Activated CD8-positive, alpha-beta memory T cell treated with anti-CD3 and anti-CD28 coated beads for 1 hour (primary cell): ENCODE results near the gene GSPT1.
"Not testable (repeated sequence)": the region's sequence is repeated elsewhere in the genome, so short reads cannot be mapped to it uniquely, and the experiment has no call there.

ENCODE experiments used
- DNase-seq, 2 donors: peaks; one replicate each; pipeline ENCODE4 v3.0.0-alpha.2; 2020; ENCODE audit warnings: low read depth in 1 of 2; ENCODE audit errors: extremely low read depth in 1 of 2

Gene GSPT1

GRCh38 chr16:11869353-11870228, 46.2 kb downstream of the GSPT1 start:
- DNase-seq, result no peak

GRCh38 chr16:11868412-11868980, 47.3 kb downstream of the GSPT1 start:
- no peak for DNase-seq

- no peak for DNase-seq
These were observed 53.3 kb downstream of the GSPT1 start for GRCh38 chr16:11862489-11862888.

- DNase-seq, result no peak
These were observed 58.6 kb downstream of the GSPT1 start for GRCh38 chr16:11857161-11857560.

DNA sequence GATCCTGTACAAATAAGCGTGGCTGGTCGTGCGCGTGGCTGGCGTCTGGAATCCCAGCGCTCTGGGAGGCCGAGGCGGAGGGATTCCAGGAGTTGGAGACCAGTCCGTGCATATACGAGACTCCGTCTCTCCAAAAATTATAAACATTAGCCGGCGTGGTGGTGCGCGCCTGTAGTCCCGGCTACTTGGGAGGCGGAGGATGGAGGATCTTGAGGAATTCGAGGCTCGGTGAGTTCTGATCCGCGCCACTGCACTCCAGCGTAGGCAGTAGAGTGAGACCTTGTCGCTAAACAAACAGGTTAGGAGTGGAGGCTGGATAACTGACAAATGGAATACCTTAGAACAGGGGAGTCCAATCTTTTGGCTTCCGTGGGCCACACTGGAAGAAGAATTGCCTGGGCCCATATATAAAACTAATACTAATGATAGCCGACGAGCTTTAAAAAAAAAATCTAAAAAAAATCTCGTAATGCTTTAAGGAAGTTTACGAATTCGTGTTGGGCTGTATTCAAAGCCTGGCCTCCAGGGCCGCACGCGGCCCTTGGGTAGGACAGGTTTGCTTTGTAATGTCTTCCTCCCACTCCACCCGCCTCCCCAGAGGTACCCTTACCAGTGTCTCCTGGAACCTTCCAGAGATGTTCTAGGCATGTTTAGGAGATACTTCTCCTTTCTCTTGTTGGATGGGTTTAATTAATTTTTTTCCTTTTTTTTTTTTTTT, 63.5 kb downstream of the GSPT1 start:
- no peak for DNase-seq

- peak; percentile 81 to 91 for DNase-seq
These were observed 64.3 kb downstream of the GSPT1 start, which contains the start of gene RSL1D1 for GRCh38 chr16:11851294-11852091. TSS of gene RSL1D1 (minus strand) at chr16:11851542. CDS start at chr16:11851512, 30 bp downstream.

GRCh38 chr16:11848842-11849241, 66.9 kb downstream of the GSPT1 start:
- no peak for DNase-seq

DNA sequence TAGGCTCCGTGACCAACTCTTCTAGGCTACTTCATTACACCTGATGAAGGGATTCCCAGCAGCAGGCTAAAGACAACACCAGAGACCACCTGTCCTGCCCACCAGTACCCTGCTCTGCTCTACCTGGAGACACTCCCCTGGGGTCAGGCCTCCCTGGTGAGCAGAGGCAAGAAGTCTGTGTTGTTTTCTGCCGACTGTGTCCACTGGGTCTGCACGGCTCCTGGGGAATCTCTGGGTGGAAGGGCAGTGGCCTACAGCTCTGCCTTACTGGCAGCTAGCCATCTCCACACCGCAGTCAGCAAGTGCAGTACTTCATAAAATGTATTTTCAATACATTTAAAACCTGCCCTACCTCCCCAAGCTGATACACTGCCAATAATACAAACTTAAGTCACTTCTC, 71.3 kb downstream of the GSPT1 start:
- DNase-seq, result no peak

DNA sequence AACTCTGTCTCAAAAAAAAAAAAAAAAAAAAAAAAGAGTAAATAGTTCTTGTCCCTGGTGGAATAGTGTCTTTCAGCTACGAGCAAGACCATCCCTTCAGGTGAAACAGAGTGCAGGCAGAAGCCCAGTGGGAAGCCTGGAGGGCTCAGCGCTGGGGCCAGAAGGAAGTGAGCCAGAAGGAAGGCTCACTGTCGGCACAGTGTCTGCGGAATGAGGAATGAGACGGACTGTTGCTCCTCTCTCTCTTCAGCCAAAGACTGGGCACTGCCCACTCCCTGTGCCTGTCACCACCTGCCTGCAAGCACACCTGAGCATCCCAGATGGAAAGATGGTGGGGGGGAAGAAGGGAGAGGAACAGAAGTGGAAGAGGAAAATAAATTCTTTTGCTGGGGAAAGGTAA, 71.9 kb downstream of the GSPT1 start:
- DNase-seq, result no peak

DNA sequence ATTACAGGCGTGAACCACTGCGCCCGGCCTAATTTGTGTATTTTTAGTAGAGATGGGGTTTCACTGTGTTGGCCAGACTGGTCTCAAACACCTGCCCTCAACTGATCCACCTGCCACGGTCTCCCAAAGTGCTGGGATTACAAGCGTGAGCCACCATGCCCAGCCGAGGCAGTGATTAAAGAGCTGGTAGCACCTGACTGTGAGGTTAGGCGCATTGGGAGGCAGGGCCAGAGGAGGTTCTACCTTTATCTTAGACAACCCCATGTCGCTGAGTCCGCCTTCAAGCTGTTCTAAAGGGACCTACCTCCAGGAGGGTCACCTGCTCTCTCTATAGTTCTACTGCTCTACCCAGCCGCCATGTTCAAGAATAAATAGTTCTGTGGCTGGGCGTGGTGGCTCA, 72.5 kb downstream of the GSPT1 start:
- DNase-seq, result no peak

DNA sequence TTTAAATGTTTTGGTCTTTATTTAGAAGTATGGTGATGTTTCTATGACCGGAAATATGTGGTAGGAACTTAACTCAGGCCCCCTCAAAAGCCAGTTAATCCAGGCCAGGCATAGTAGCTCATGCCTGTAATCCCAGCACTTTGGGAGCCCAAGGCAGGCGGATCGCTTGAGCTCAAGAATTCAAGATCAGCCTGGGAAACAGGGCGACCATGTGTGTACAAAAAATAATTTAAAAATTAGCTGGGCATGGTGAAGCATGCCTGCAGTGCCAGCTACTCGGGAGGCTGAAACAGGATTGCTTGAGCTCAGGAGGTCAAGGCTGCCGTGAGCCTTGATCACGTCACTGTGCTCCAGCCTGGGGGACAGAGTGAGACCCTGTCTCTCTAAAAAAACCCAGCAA, 74.7 kb downstream of the GSPT1 start:
- no peak for DNase-seq

GRCh38 chr16:11836650-11837244, 79.0 kb downstream of the GSPT1 start:
- DNase-seq, result no peak

DNA sequence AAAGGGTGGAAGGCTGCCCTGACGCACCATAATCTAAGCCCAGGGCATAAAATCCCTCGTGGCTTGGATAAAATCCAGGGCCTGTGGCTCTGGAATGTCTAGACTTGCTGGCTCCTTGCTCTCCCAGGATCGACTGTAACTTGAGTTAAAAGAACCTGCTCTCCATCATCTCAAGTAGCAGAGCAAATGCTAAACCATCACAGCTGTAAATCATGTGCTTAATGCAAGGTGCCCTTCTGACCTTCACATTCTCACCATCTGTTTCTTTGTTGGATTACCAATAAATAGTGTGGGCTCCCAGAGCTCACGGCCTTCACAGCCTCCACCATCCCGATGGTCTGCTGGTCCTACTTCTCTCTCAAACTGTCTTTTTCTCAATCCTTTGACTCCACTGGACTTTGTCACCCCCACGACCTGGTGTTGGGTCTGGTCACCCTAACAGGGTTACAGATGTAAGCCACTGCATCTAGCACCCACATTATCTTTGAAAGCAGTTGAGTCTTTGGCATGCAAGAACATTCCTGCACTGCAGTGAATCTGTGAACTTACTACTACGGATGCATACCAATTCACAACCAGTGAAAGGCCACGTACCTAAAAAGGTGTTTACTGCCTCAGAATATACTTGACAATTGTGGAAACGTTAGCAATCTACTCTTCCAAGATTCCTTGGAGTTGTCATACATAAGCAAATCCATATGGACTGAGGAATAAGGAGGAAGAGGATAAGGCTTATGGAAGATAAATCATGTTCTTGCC, 79.7 kb downstream of the GSPT1 start:
- DNase-seq, result no peak

- no peak for DNase-seq
These were observed 80.4 kb downstream of the GSPT1 start for GRCh38 chr16:11835309-11835708.

- DNase-seq, result no peak
These were observed 81.6 kb downstream of the GSPT1 start for GRCh38 chr16:11833951-11834695.

GRCh38 chr16:11828696-11829095, 87.1 kb downstream of the GSPT1 start:
- no peak for DNase-seq

- DNase-seq, result not testable (repeated sequence)
These were observed 90.1 kb downstream of the GSPT1 start for GRCh38 chr16:11825520-11826165.

DNA sequence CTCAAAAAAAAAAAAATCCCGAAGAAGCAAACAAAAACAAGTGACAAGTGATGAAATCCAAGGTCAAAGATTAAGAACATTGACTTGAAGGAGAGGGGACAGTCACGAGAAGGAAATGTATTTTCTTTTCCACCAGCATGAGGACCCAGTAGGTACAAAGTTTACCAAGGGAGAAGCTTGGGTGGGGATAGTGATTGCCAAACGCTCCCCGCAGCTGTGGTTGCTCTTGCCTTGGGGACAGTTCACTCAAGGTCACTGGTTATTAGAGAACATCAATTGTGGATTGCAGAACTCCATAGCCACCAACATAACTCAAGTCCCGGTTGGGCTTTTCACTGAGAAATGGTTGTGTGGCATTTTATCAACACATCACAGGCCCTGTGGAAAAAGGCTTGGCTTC, 91.4 kb downstream of the GSPT1 start:
- DNase-seq, result no peak

DNA sequence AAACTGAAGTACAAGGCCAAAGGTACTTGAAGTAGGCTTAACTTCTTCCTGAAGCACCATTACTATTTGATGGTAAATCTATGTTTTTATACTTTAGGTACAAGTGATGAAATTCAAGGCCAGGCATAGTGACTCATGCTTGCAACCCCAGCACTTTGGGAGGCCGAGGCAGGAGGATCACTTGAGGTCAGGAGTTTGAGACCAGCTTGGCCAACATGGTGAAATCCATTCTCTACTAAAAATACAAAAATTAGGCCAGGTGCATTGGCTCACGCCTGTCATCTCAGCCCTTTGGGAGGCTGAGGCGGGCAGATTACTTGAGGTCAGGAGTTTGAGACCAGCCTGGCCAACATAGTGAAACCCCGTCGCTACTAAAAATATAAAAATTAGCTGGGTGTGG, 92.1 kb downstream of the GSPT1 start:
- DNase-seq, result not testable (repeated sequence)
